SKM-1 (cell line): Measurements from ENCODE around the gene DLGAP1.

Source experiments
- DNase-seq: peaks from one replicate; lab custom pipeline; 2025; ENCODE audit not compliant: unreplicated experiment; lab: John Stamatoyannopoulos, UW

Gene DLGAP1

DNA sequence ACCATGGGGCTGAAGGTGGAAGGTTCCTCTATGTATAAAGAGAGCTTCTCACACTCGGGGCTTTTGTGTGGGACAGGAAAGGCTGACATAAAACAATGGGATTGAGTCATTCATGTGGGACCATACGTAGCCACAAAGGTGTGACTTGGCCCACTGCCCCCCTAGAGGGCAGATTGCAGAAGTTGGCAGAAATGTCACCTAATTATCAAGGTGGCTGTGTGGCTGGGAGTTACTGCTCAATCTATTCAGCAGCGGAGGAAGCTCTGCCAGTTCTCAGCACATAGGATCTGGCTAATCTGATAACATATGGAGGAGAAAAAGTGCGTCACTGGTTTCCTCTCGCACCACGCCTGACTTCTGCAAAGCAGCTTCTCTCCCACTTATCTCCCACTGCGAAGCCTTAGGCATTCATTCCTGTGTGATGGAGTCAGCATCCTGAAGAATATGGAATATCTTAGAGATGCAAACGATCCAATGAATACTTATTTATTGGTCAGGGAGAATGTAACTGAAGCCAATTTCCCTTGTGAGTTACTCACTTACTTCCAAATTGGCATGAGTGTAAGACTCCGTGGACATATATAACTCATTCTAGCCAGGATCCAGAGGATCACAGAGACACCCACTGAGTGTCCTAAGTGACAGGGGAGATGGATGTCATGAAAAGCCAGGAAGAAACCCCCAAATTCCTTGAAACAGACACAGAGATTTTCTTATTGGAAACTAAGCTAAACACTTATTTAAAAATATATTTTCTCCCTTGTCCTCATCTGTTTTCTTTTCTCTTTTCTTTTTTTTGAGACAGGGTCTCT, 660.4 kb downstream of the DLGAP1 start:
- no peak for DNase-seq

DNA sequence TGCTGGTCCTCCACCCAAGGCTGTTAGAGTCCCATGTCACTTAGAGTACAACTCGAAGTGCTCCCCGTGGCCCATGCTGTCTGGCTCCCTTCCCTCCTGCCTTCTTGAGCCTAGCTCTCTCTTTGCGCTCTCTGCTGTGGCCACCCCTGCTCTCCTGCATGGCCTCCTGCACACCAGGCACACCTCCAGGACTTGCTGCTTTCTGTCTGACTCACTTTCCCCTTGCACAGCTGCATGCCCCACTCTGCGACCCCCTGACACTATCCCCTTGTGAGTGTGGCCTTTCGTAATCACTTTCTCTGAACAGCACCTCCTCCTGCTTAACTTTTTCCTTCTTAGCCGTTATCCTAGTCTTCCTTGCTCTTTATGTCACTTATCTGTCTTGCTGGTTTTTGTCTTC, 661.6 kb downstream of the DLGAP1 start:
- DNase-seq, result no peak

DNA sequence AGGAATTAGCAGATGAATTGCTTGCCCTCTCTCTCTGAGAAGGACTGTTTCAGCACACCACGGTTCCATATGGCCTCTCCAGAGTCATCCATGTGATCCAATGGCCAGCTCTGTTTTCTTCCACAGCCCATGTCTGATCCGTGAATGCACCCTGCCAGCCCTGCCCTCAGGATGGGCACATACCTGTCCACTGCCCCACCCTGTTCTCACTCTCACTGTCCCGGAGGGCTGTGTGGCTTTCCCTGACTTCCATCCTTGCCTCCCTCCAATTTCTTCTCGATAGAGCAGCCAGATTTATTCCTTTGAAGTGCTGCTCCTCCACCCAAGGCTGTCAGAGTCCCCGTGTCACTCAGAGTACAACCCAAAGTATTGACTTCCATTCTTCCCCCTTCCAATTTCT, 662.0 kb downstream of the DLGAP1 start:
- no peak for DNase-seq

DNA sequence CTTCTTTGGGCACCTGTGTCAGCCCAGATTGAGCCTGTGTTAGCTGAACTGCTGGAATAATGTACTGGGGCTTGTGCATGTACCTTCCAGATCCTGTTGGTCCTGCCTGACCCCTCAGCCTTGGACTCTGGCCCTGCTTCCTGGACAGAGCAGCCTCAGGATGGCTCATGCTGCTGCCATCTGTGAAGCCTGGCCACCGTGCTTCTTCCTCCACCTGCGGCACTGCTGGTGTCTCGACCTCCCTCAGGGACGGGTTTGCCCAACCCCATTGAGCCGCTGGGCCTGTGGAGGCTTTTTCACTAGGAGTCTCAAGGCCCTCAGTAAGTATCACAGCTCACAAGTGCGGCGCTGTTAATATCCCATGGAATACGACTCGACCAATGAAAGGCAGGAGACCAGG, 662.4 kb downstream of the DLGAP1 start:
- DNase-seq, result no peak

DNA sequence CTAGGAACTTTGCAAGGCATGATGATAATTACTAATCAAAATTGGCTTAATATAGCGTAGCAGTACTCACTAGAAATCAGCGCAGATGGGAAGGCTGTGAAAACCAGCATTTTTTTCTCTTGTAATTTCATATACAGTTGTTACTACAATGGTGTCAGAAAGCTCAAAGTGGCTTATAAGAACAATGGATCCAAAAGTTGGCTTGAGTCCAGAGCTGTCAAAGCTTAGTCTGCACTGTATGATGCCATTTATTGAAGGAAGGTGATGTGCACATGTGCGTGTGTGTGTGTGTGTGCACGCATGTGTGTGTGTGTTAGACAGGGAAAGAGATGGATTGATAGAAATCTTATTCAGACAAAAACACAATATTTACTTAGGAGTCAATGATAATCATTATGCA, 663.9 kb downstream of the DLGAP1 start:
- no peak for DNase-seq

DNA sequence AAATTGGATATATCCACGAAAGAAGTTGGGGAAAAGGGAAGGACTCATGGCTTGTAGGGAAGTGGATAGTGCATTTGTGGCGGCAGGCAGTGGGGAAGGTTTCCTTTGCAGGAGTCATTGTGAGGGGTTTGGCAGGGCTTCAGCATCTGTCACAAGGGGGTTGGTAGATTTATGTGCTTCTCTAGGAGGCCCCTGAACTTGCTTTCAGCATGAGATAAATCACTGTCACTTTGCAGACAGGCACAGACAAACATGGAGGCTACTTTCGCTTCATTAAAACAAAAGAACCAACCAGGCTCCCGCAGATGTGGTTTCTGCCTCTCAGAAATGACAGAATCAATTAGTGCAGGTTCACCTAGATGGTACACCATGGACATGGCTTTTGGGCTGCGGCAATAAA, 664.4 kb downstream of the DLGAP1 start:
- no peak for DNase-seq

DNA sequence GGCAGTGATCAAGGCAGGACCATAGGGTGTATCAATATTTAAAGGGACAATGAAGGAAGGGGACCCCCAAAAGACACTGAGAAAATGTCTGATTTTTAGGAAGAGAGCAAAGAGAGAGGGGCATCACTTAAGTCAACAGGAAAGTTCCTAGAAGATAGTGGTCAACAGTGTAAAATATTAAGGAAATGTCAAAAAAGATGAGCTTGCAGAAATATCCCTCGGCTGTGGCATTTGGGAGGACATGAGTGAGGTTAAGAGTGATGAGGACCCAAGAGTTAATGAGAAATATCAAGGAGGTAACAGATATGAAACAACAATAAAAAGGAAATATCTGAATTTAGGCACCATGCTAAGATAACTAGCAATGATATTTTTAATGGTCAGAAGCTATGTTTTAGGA, 665.6 kb downstream of the DLGAP1 start:
- DNase-seq, result no peak

DNA sequence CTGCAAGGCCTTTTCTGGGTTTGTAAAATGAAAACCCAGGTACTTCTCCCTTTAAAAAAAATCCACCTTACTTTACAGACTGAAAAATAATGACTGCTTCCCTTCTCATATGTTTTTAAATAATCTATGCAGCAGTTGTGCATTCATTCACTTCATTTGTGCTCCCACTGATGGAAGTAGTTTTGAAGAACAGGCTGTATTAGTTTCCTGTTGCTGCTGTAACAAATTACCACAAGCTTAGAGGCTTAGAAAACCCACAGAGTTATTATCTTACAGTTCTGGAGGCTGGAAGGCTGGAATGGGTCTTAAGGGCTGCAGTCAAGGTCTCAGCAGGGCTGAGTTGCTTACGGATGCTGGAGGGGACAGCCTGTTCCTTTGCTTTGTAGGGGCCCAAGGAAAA, 670.2 kb downstream of the DLGAP1 start:
- DNase-seq, result no peak

DNA sequence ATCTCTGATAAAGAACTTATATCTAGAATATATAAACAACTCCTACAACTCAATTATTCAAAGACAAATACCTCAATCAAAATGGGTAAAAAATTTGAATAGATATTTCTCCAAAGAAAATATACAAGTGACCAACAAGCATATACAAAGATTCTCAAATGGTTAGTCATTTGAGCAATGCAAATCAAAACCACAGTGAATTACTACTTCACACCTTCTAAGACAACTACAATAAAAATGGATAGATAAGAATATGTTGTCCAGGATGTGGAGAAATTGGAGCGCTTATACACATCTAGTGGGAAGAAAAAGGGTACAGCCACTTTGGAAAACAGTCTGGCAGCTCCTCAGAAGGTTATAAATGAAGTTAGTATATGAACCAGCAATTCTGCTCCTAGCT, 672.2 kb downstream of the DLGAP1 start:
- no peak for DNase-seq

DNA sequence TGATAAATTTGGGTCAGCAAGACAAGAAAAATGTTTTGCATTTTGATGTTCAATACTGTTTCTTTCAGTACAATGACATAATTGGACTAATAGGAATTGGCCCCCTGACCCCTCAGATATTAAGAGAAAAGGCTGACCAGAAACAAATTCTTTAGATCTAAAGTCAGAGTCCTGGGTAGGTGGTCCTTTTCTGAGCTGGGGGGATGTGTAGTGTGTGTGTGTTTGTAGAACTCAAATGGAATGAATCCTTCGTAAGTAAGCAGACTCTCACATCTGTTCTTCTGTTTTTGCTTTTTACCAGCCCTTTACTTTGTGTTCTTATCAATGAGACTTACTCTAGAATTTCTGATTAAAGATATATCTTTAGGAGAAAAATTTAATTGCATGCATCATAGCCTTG, 677.4 kb downstream of the DLGAP1 start:
- no peak for DNase-seq

DNA sequence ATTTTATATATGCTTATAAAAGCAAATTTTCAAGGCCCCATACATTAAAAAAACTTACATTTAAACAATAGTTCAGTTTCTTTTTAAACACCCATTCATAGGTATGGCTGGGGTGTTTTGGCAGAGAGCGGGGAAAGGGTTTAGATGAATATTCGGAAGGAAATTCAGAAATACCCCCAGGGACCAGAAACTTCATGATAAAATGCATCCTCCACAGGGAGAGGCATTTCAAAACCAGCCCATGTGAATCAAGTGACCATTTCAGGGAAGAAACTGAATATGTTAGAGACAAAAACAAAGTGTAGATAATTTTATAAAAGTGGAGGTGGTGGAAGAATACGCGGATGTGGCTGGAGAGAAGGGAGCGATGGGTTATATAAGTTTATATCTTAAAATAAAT, 678.0 kb downstream of the DLGAP1 start:
- no peak for DNase-seq

DNA sequence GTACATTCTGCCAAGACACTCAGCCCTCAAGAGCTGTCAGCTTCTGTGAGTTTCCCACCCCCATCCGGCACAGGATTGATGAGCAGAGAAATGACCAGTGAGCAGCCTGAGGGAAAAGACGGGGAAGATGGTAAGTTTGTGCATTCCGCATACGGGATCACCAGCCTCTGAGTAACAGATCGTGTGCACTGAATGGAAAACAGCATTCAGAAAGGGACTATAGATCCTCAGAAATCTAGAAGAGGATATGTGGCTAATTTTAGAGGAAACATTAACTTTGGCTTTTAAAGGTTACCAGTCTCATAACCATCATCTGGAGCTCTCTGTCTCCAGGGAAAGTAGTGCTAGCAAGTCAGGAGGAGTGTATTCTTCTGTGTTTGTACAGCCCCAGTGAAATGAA, 679.1 kb downstream of the DLGAP1 start:
- no peak for DNase-seq

DNA sequence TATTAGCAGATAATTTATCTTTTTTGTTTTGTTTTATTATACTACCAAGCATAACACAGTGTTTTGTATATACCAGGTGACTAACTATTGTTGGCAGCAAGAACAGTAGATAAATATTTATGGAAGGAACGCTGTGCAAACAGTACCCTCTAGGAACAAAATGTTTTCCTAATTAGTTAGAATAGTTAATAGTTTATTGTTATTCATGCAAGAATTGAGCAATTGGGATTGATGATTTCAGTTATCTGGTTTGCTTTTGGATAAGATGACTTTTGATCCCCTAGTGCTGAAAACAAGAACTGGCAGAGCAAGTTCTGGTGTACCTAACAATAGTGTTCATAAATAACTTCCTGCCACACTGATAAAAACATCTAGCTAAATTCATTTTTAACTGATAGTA, 681.8 kb downstream of the DLGAP1 start:
- DNase-seq, result no peak

DNA sequence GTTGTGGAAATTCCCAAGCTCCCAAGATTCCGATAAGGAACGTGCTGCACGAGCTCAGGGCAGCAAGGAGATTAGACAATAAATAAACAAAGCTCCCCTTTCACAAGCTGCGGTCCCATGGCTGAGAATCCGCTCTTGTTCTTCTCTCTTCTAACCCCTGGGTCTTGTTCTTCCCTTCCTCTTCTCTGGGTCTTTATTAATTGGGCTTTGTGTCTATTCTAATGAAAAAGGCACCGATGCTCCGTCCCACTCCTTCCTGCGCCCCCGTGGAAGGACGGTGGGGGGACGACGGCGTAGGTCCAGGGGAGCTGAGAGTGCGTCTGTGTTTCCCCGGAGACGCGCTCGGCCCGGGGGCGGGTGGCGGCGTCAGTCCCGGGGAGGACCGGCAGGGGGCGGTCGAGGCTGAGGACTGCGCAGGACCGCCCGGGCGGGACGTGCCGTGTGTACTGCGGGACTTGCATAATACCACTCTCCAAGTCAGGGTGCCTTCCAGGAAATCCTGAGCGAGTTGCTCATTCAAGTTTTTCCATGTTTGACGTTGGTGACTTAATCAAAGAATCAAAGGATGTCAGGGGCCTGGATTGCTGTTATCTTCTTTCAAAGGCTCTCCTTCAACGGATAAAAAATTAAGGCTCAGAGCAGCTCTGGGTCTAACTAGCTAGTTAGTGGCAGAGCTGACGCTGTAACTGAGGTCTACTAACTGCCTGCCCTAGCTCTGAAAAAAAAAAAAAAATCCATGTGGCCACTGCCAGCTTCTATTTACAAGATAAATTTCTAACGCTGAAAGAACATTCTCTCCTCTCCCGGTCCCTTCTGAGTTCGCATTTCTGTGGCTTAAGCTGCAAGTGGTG, 683.8 kb downstream of the DLGAP1 start:
- DNase-seq, result peak; percentile 58

DNA sequence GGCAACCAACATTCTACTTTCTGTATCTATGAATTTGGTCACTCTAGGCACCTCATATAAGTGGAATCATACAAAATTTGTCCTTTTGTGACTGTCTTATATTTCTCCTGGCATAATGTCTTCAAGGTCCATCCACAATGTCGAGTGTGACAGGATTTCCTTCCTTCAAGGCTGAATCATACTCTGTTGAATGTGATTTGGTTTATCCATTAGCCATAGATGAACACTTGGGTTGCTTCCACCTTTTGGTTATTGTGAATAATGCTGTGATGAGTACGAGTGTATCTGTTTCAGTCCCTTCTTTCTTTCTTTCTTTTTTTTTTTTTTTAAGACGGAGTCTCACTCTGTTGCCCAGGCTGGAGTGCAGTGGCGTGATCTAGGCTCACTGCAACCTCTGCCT, 693.8 kb downstream of the DLGAP1 start:
- DNase-seq, result no peak

DNA sequence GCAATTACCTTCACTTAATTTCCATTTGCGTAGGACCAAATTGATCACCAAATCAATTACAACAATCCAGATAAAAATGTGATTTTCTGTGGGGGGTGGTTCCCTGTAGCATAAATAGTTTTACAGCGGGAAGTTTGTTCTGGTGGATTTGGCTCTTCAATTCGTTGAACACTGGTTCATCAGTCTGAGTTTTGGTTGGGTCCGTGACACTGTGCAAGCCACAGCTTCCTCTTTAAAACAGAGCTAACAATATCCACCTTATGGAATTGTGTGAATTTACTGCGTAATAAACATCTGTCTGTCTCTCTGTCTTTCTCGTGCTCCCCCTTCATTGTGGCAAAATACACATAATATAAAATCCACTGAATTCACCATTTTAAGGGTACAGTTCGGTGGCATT, 694.4 kb downstream of the DLGAP1 start:
- DNase-seq, result no peak

DNA sequence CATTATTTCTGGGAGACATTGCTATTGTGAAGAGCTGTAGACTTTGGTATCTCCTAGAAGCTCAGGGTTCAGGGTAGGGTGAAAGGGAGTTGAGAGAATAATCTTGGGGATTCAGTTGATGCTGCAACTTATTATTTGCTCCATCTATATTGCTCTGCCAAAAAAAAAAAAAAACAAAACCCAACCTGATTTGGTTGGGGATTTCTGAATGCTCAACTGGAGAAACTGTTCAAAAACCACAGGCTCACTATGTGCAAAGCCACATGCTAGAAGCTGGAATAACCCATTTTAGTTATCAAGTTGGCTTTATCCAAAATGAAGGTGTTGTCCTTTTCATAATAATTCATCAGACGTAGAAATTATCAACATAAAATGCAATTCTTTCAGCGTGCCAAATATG, 696.0 kb downstream of the DLGAP1 start:
- no peak for DNase-seq

DNA sequence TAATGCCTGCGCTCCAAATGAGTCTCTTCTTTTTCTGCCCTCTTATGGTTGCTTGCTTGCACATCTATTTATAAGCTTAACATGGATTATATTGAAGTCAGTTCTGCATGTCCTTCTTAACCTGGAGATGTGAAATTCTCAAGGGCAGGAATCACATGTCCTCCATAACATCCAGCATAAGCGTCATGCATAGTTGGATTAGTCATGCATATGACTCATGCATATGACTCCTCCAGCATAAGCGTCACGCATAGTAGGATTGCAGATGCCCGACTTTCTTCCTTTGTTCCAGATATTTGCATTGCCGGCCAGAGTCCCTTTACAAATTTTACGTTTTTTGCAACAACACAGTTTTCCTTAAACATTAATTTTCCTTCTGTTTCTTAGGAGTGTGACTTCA, 696.6 kb downstream of the DLGAP1 start:
- DNase-seq, result no peak

DNA sequence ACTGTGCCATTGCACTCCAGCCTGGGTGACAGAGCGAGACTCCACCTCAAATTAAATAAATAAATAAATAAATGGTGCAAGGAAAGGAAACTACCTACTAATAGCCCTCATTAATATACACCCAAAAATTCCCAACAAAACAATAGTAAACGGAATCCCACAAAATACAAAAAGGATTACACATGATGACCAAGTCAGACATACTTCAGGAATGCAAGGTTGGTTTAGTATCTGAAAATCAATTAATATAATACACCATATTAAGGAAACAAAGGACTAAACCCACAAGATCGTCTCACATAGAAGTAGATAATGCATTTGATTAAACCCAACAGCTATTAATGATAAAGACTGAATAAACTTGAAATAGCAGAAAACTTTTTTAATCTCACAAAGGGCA, 697.7 kb downstream of the DLGAP1 start:
- DNase-seq, result no peak

DNA sequence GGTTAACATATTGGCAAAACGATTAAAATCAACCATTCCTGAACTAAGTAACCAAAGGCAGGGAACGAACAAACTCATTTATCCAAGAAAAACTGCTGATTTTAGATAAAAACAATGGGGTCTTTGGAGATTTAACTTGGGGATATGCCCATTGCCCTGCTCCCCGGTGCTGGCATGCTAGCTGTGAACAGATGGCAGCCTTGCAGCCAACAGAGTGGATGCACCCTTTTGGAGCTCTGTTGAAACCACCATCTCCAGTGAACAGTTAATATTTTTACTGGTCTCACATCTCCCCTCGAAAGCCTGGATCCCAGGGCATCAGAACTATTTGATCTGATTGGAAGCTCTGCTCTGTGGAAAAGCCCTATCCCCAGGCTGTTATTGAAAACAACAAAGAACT, 702.0 kb downstream of the DLGAP1 start:
- DNase-seq, result no peak

DNA sequence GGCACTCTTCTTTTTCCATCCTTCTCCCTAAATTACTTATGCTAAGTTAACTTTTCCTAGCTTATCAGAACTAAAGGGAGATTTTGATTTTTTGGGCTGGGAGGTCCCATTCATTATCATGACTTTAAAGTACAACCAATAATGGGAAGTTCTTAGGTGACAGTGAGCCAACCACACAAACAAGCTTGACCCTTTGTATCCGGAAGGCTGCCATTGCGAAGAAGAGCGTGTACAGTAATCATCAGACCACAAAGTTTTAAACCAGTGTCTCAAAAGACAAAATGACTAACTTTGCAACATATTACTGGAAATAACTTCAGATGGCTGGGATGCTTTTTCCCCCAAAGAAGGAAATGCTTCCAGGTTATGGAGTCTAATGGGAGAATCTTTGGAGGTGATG, 707.0 kb downstream of the DLGAP1 start:
- no peak for DNase-seq

DNA sequence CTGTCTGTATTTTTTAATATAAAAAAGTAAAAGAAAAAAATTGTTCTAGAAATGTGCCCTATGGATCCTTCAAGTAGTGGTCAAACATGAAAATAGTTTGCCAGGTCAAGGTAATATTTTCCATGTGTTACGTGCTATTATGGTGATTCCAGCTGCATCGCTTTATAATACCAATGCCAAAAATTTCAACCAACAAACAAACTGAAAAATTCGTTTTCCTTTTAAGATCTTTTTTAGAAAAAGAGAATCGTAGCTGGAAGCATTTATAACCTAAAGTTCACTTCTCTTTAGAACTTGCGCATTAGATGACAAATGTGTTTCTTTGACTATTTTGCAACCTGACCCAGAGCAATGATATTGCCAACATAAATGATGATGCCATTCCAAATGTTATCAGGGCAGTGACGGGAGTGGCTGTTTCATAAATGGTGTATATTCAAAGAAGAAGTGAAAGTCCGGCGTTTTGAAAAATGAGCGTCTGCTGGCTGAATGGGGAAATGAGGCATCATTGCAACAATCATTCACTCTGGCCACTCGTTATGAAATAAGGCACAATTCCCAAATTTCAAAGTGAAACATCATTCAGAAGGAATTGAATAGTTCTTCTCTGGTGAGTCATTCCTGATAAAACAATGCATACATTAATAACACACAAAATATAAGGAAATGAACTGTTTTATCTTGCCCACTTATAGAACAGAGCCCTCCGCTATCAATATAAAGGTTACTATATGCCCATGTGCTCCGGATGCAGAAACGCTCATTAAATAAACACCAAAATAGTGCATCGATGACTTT, 707.7 kb downstream of the DLGAP1 start:
- peak; percentile 94 for DNase-seq
